Activated T-cell treated with anti-CD3 and anti-CD28 coated beads for 24 hours (primary cell): ENCODE results near the gene ATP10A.

Experiments used
- DNase-seq: peaks from one replicate; pipeline ENCODE4 v3.0.0-alpha.2; 2020; ENCODE audit warnings: low read depth

The ATP10A gene

GRCh38 chr15:25682340-25682739 is 180.8 kb downstream of the ATP10A start:
- no peak for DNase-seq

GRCh38 chr15:25680686-25681025 is 182.5 kb downstream of the ATP10A start:
- DNase-seq: no peak

GRCh38 chr15:25679964-25680685 is 183.0 kb downstream of the ATP10A start:
- DNase-seq: no peak

- no peak for DNase-seq
Observed at GRCh38 chr15:25679492-25679891, 183.6 kb downstream of the ATP10A start.

- no peak for DNase-seq
Observed at GRCh38 chr15:25678500-25678855, 184.6 kb downstream of the ATP10A start.

- DNase-seq: no peak
Observed at GRCh38 chr15:25677719-25678499, 185.2 kb downstream of the ATP10A start.

GRCh38 chr15:25676070-25676469 is 187.1 kb downstream of the ATP10A start:
- DNase-seq: no peak

GRCh38 chr15:25675396-25675795 is 187.7 kb downstream of the ATP10A start:
- DNase-seq: no peak

GRCh38 chr15:25674913-25675312 is 188.2 kb downstream of the ATP10A start:
- no peak for DNase-seq

- no peak for DNase-seq
Observed at GRCh38 chr15:25673972-25674371, 189.2 kb downstream of the ATP10A start.

GRCh38 chr15:25673351-25673750 is 189.8 kb downstream of the ATP10A start:
- no peak for DNase-seq

GRCh38 chr15:25671132-25671531 is 192.0 kb downstream of the ATP10A start:
- DNase-seq: no peak

- DNase-seq: no peak
Observed at GRCh38 chr15:25670621-25671020, 192.5 kb downstream of the ATP10A start.

GRCh38 chr15:25670025-25670554 is 193.0 kb downstream of the ATP10A start:
- no peak for DNase-seq

GRCh38 chr15:25668901-25669300 is 194.2 kb downstream of the ATP10A start:
- DNase-seq: no peak

GRCh38 chr15:25668236-25668795 is 194.8 kb downstream of the ATP10A start:
- DNase-seq: no peak

- DNase-seq: no peak
Observed at GRCh38 chr15:25667829-25668228, 195.3 kb downstream of the ATP10A start.

GRCh38 chr15:25665913-25666312 is 197.2 kb downstream of the ATP10A start:
- DNase-seq: no peak

GRCh38 chr15:25664761-25665160 is 198.4 kb downstream of the ATP10A start:
- no peak for DNase-seq

- DNase-seq: no peak
Observed at GRCh38 chr15:25663515-25663914, 199.6 kb downstream of the ATP10A start.

GRCh38 chr15:25661898-25662297 is 201.2 kb downstream of the ATP10A start:
- DNase-seq: no peak

- DNase-seq: no peak
Observed at GRCh38 chr15:25659251-25659650, 203.9 kb downstream of the ATP10A start.

- no peak for DNase-seq
Observed at GRCh38 chr15:25658560-25658959, 204.6 kb downstream of the ATP10A start.
